DOHH2 (cell line): ENCODE data around the gene POGLUT3.

Experiments used
- EZH2phosphoT487 ChIP-seq: fragments of 200-600 bp; sonication (generic); IDR thresholded peaks from 2 replicates; pipeline ENCODE4 v1.6.1; 2017; ENCODE audit warnings: borderline replicate concordance, mild to moderate bottlenecking, antibody characterized with exemption, low read length, moderate library complexity, mixed read lengths
- TF ChIP-seq, protein P1 (sequence below): fragments of 200-600 bp; sonication (generic); IDR thresholded peaks from one replicate; pipeline ENCODE4 v1.5.1; 2014; ENCODE audit warnings: antibody characterized with exemption, mild to moderate bottlenecking, low read depth, low read length; ENCODE audit not compliant: poor library complexity, severe bottlenecking

GRCh38 chr11:108541531-108541930, 43.3 kb upstream of the POGLUT3 start:
- TF ChIP-seq EZH2phosphoT487 = no peak
- TF ChIP-seq, protein P1, sequence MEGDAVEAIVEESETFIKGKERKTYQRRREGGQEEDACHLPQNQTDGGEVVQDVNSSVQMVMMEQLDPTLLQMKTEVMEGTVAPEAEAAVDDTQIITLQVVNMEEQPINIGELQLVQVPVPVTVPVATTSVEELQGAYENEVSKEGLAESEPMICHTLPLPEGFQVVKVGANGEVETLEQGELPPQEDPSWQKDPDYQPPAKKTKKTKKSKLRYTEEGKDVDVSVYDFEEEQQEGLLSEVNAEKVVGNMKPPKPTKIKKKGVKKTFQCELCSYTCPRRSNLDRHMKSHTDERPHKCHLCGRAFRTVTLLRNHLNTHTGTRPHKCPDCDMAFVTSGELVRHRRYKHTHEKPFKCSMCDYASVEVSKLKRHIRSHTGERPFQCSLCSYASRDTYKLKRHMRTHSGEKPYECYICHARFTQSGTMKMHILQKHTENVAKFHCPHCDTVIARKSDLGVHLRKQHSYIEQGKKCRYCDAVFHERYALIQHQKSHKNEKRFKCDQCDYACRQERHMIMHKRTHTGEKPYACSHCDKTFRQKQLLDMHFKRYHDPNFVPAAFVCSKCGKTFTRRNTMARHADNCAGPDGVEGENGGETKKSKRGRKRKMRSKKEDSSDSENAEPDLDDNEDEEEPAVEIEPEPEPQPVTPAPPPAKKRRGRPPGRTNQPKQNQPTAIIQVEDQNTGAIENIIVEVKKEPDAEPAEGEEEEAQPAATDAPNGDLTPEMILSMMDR = no peak
